Measurements from ENCODE around the gene GALNTL6. TPM values are rescaled to one million over a fixed set of nuclear protein-coding genes. Genes with fewer than 3 reads are reported as not detected.

The GALNTL6 gene
- total RNA-seq, 1 donor from 2014 or later, result not detected

- Histone ChIP-seq H3K27me3 (no peaks in the 10 kb centered on the region), H3K9me3 (no peaks in the 10 kb centered on the region), H3K27ac (no peak overlapping the region), H3K4me3 (no peak overlapping the region), H3K36me3 (no peaks in the 10 kb centered on the region), H3K4me1 (no peaks in the 10 kb centered on the region)
- DNase-seq (ENCODE audit: low spot score in 2 of 2), result no peak
- intact Hi-C loops (cut with DNase I), result no loop called here
- no peak for TF ChIP-seq CTCF (IDR thresholded peaks at IDR 0.05)
Observed at GRCh38 chr4:172758586-172759340, 945.6 kb downstream of the GALNTL6 start.

GRCh38 chr4:172760512-172760911 is 947.3 kb downstream of the GALNTL6 start:
- intact Hi-C loops (cut with DNase I), result no loop called here
- no peak for DNase-seq (ENCODE audit: low spot score in 2 of 2)
- Histone ChIP-seq H3K4me1 (no peaks in the 10 kb centered on the region), H3K4me3 (no peak overlapping the region), H3K9me3 (no peaks in the 10 kb centered on the region), H3K27me3 (no peaks in the 10 kb centered on the region), H3K36me3 (no peaks in the 10 kb centered on the region), H3K27ac (no peak overlapping the region)
- TF ChIP-seq CTCF (IDR thresholded peaks at IDR 0.05), result no peak

GRCh38 chr4:172762895-172763294 is 949.7 kb downstream of the GALNTL6 start:
- intact Hi-C loops (cut with DNase I), result no loop called here
- no peak overlapping the region for H3K27ac ChIP-seq
- H3K36me3 ChIP-seq, result no peaks in the 10 kb centered on the region
- no peaks in the 10 kb centered on the region for H3K27me3 ChIP-seq
- no peak for DNase-seq (ENCODE audit: low spot score in 2 of 2)
- H3K4me3 ChIP-seq, result no peak overlapping the region
- H3K9me3 ChIP-seq, result no peaks in the 10 kb centered on the region
- no peak for TF ChIP-seq CTCF (IDR thresholded peaks at IDR 0.05)
- H3K4me1 ChIP-seq, result no peaks in the 10 kb centered on the region

- Histone ChIP-seq H3K27me3 (no peaks in the 10 kb centered on the region), H3K27ac (no peak overlapping the region), H3K4me3 (no peak overlapping the region), H3K4me1 (no peaks in the 10 kb centered on the region), H3K9me3 (no peaks in the 10 kb centered on the region), H3K36me3 (no peaks in the 10 kb centered on the region)
- no peak for DNase-seq (ENCODE audit: low spot score in 2 of 2)
- TF ChIP-seq CTCF (IDR thresholded peaks at IDR 0.05), result no peak
- intact Hi-C loops (cut with DNase I), result no loop called here
Observed at GRCh38 chr4:172770787-172771186, 957.6 kb downstream of the GALNTL6 start.

GRCh38 chr4:172772781-172773180 is 959.6 kb downstream of the GALNTL6 start:
- intact Hi-C loops (cut with DNase I), result no loop called here
- H3K9me3 ChIP-seq, result no peaks in the 10 kb centered on the region
- TF ChIP-seq CTCF (IDR thresholded peaks at IDR 0.05), result no peak

More at GRCh38 chr4:172772781-172773180, 959.6 kb downstream of the GALNTL6 start:
- Histone ChIP-seq H3K27me3 (no peaks in the 10 kb centered on the region), H3K36me3 (no peaks in the 10 kb centered on the region), H3K27ac (no peak overlapping the region), H3K4me3 (no peak overlapping the region), H3K4me1 (no peaks in the 10 kb centered on the region)
- DNase-seq (ENCODE audit: low spot score in 2 of 2), result no peak
